Hematopoietic multipotent progenitor cell treated with erythropoietin and hydrocortisone succinate and interleukin-3 and kit ligand, for 6 days (in vitro differentiated cells): ENCODE results near the gene NSDHL.
"Not testable (repeated sequence)": the region's sequence is repeated elsewhere in the genome, so short reads cannot be mapped to it uniquely, and the experiment has no call there.

Source experiments
- DNase-seq: peaks from one replicate; pipeline ENCODE4 v3.0.0-alpha.2; 2015

NSDHL gene

GRCh38 chrX:152830312-152831305 is at the start of gene NSDHL, which contains the start of gene CETN2:
NSDHL (plus strand) TSS chrX:152831063; CDS start chrX:152846325, 15,262 bp downstream.
CETN2 (minus strand) TSS chrX:152830757; CDS start chrX:152830710, 47 bp downstream.
- peak; percentile 94 for DNase-seq

DNA sequence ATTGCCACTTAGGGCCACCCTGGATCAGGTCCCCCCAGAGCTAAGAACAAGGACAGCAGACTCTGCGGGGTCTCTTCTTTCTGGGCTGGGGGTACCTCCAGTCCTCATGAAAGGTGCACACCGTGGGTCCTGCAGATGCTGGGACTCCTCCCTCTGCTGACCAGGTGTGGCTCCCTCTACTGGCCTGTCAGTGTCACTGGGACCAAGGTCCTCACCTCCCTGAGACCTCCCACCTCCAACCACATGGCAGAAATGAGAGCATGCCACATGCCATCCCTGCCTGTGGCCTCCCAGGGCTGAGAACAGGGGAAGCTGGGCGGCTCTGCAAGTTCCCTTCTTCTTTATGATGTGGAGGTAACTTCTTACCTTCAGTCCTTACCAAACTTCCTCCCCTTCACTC is 43.8 kb upstream of the NSDHL start:
- DNase-seq = not testable (repeated sequence)

DNA sequence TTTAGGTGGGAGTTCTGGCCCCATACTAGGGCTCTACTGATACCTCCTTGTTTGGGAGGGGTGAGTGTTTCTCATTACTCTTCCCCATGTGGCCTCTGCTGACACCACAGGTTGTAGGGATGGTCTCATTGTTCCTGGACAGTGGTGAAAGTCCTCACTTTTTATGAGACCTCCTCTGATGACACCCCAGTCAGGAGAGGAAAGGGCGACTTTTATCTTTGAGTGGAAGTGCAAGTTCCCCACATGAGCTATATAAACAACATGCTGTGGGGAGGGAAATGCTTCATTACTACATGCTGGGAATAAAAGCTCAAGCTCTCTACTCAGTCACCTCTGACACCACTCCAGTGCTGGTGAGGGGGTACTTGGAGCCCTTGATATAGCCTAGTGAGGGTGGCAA is 31.9 kb upstream of the NSDHL start:
- no peak for DNase-seq

DNA sequence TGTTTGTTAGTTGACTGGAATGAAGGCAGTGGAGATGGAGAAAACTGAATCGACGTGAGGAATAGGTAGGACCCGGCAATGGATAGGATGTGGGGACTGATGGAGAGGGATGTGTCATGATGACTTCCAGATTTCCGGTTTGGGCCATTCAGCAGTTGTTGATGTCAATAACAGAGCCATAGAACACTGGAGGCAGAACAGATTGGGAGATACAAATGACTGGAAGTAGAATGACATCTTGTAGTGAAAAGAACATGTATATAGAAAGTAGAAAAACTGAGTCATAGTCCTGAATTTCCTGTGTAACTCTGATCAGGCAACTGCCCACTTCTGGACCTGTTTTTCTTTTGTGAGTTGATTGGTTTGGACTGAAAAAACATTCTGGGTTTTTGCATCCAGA is 24.8 kb upstream of the NSDHL start:
- no peak for DNase-seq

DNA sequence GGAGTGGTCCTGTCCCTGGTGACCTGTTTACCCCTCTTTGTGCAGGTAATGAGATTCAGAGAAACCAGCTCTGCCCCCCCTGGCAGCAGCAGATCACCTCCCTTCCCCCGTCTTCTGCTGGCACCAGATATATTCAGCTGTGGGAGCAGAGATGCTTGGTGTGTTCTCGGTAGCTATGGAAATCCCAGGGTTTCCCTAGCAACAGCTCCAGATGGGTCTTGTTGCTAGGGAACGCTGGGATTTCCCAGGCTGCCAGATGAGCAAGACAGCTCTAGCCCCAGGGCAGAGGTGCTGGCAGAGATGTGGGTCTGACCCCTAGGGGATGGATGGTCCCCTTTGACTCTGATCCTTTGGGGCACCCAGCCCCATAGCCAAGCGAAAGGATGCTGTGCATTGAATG is 20.5 kb upstream of the NSDHL start:
- DNase-seq = no peak

DNA sequence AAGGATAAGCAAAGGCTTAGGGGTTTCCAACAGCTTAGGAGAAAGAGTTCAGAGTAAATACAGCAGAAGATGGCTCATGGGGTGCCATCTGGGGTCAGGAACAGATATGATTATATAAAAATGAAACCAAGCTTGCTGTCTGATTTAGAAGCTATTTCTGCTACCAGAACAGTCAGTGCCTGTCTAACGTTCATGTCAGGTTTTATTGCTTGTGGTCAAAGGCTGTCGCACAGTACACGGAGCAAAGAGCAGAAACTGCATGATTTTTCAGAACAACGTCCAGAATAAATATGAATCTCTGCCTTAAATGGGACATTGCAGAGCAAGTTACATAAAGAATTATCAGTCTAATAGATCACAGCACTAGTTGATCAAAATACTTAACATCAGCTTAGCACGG is 17.7 kb upstream of the NSDHL start:
- DNase-seq = no peak

DNA sequence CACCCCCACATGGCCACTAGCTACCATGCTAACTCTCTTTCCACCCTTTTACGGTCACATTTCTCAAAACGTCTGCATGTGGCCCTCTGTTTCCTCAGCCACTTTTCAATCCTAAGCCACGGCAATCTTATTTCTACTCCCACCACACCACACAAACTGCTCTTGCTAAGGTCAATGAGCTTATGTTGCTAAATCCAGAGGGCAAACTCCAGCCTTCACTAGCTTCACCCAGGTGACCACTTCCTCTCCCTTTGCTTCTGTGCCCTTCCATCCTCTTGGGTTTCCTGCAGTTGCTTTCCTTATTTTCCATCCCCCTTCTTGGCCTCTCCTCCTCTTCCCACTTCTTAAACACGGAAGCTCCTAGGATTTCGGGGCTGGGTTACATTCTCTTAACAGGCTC is 16.8 kb upstream of the NSDHL start:
- DNase-seq = no peak

DNA sequence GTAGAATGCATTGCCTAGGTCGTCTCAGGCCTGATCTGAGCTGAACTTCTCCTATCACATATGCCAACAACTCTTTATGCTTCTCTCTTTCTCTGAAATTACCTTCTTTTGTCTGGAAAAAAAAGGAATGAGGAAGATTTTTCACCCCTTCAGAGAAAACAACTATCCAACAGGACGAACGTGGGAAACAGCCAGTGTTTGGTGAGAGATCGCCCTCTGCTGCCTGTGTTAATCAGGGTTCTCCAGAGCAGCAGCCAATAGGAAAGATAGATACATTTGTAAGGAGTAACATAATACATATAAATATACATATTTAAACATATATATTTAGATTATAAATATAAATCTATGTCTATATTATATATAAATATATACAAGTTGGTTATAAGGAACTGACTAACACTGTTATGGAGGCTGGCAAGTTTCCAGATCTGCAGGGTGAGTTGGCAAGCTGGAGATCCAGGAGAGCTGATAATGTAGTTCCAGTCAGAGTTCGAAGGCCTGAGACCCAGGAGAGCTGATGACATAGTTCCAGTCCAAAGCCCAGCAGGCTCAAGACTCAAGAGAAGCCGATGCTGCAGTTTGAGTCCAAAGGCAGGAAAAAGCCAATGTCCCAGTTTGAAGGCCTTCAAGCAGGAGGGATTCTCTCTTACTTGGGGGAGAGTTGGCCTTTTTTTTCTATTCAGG is 13.6 kb upstream of the NSDHL start:
- peak; percentile 61 for DNase-seq

GRCh38 chrX:152818356-152818755 is 12.5 kb upstream of the NSDHL start:
- DNase-seq = no peak

GRCh38 chrX:152819266-152819665 is 11.6 kb upstream of the NSDHL start:
- DNase-seq = no peak

GRCh38 chrX:152819732-152820131 is 11.1 kb upstream of the NSDHL start:
- DNase-seq = no peak

GRCh38 chrX:152821145-152821765 is 9.6 kb upstream of the NSDHL start:
- DNase-seq = peak; percentile 44

- no peak for DNase-seq
Observed at GRCh38 chrX:152822383-152823086, 8.3 kb upstream of the NSDHL start.

DNA sequence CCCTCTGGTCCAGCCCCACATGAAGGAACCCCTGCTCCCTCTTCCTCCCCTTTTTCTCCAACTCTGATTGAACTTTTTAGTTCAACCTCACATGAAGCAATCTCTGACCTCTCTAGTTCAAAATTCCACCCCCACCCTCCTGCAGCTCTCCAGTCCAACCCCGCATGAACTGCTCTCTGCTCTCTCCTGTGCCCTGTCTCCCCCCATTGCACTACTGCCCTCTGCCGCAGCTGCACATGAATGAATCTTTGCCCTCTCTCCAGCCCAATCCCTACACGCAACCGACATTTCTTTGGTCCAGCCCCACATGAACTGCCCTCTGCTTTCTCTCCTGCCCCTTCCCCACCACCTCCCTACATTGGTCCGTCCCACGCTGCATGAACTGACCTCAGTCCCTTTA is 7.2 kb upstream of the NSDHL start:
- no peak for DNase-seq

DNA sequence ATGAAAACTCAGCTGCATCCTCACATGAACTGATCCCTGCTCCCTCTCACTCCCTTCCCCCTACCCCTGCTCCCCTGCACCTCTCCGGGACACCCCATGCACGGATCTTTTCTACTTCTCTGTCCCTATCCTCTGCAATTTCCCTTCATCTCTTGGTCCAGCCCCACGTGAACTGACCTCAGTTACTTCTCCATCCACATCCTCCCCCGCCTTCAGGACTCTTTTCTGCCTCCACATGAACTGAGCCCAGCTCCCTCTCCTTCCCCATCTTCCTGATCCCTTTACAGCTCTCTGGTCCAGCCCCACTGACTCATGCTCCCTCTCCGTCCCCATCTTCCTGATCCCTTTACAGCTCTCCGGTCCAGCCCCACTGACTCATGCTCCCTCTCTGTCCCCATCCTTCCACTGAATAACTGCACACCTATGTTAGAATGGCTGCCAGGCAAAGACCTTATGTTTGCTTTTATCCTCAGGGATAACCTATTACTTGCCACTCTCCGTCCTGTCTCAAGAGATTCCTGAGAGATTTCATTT is 6.0 kb upstream of the NSDHL start:
- no peak for DNase-seq

GRCh38 chrX:152831391-152831790 is 528 bp downstream of the NSDHL start:
- DNase-seq = peak; percentile 7

DNA sequence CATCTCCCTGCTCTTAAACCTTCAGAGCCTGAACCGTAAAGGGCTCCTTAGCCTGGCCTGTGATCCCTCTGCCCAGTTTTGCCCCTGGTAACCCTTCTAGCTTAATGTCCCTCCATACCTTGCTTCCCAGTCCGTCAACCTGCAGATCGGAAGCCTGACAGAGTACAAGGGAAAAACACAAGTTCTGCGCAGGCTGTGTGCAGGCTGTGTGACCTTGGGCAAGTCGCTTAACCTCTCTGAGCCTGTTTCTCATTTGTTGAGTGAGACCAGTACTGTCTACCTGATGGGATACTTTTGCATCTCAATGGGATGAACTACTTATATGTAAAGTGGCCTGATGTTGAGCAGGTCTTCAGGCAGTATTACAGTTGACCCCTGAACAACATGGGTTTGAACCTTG is 1.7 kb downstream of the NSDHL start:
- no peak for DNase-seq

DNA sequence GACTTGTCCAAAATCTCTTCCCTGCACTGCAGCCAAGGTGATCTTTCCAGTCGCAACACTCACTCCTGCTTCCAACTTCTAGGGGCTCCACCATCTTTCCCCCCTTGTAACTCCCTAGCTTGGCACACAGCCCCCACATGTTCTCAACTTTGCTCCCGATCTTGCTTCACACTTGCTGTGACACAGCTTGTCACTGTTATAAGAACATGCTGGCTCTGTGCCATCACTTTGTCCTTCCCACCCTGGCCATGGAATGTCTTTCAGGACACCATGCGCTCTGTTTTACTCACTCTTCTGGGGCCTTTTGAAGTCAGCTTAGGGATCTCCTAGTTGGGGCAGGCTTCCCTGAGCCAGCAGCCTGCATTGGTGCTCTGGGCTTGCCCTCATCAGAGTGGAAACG is 2.5 kb downstream of the NSDHL start:
- no peak for DNase-seq

DNA sequence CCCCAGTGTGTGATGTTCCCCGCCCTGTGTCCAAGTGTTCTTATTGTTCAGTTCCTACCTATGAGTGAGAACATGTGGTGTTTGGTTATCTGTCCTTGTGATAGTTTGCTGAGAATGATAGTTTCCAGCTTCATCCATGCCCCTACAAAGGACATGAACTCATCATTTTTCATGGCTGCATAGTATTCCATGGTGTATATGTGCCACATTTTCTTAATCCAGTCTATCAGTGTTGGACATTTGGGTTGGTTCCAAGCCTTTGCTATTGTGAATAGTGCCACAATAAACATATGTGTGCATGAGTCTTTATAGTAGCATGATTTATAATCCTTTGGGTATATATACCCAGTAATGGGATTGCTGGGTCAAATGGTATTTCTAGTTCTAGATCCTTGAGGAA is 4.6 kb downstream of the NSDHL start:
- not testable (repeated sequence) for DNase-seq

- DNase-seq = no peak
Observed at GRCh38 chrX:152842772-152843338, 12.0 kb downstream of the NSDHL start.

GRCh38 chrX:152843852-152844251 is 13.0 kb downstream of the NSDHL start:
- DNase-seq = peak; percentile 76

- no peak for DNase-seq
Observed at GRCh38 chrX:152844256-152844655, 13.4 kb downstream of the NSDHL start.
